H7 (cell line): ENCODE results near the gene PLXNA4. TPM values are rescaled to one million over a fixed set of nuclear protein-coding genes. Genes with fewer than 3 reads are reported as not detected.
A peak's percentile ranks its signal among the peaks of the same experiment; 100 is the strongest.
"Not testable (repeated sequence)": the region's sequence is repeated elsewhere in the genome, so short reads cannot be mapped to it uniquely, and the experiment has no call there.

Experiments
- DNase-seq: peaks from one replicate; pipeline ENCODE4 v3.0.0; 2012
- H3K27me3 ChIP-seq: 2 replicates; pipeline ENCODE4 v1.6.0; 2011; ENCODE audit warnings: mild to moderate bottlenecking, low read length; ENCODE audit not compliant: control insufficient read depth, insufficient read depth
- H3K36me3 ChIP-seq: replicated peaks from 2 replicates; pipeline ENCODE4 v1.5.1; 2011; ENCODE audit warnings: low read length; ENCODE audit not compliant: control insufficient read depth, insufficient read depth
- H3K4me3 ChIP-seq: 2 replicates; pipeline ENCODE4 v1.5.1; 2011; ENCODE audit warnings: low read depth, mild to moderate bottlenecking, control low read depth, low read length, moderate library complexity; ENCODE audit not compliant: insufficient read depth
- total RNA-seq: library from RNA; depleted of rRNA; stranded (reverse); fragments of >200 nt; shearing (Covaris generic); gene quantifications from 2 replicates; pipeline ENCODE4 v1.2.3, GENCODE V29; 2014

Gene PLXNA4
- total RNA-seq, 1 experiment from 2014 or later = 1.0 TPM

DNA sequence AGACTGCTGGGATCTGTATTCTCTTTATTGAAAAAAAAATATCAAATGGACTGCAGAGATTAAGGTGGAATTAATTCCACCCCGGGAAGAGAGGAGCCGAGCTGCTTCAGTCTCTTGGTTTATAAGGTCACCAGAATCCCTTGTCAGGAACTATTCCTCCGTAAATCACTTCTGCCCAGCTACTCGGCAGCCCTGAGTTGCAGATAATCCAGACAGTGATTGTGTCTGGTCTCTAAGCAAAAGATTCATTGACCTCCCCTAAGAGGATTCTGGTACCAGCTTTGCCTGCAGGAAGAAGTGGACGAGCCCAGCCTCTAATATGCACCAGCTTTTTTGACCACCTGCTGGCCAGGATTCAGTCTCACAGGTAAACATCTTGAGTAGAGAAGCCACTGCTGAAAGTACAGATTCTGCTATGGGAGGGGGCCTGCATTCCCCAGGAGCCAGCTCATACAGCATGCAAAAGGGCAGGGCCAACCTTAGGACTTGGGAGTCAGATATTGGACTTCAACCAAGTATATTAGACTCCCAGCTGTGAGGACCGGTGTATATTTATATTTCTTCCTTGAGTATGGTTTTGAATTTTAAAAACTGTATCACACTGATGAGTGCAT, 27.1 kb upstream of the PLXNA4 start:
- no peak overlapping the region for H3K4me3 ChIP-seq
- peaks cover 1% of the 10 kb centered on the region; the same call in 1 of the 2 replicates for H3K27me3 ChIP-seq
- H3K36me3 ChIP-seq = no peaks in the 10 kb centered on the region
- peak; percentile 23 for DNase-seq

DNA sequence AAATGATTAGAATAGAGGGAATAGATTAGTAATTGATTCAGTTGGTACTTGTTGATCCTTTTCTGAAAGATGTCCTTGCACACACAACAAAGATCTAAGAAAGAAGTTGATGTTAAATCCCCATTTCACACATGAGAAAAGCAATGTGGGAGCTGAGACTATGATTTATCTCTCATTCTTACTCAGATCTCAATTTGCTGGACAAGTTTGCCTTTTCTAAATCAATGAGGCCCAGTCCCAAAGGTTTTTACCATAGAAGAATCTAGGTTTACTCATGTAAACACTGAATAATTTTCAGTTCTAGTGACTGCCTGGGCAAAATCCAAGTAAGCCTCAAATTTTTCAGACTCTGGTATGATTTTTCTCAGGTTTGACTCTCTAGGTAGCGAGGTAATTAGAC, 25.5 kb upstream of the PLXNA4 start:
- H3K27me3 ChIP-seq = peaks cover 1% of the 10 kb centered on the region; the same call in 1 of the 2 replicates
- H3K4me3 ChIP-seq = no peak overlapping the region
- no peaks in the 10 kb centered on the region for H3K36me3 ChIP-seq
- DNase-seq = no peak

DNA sequence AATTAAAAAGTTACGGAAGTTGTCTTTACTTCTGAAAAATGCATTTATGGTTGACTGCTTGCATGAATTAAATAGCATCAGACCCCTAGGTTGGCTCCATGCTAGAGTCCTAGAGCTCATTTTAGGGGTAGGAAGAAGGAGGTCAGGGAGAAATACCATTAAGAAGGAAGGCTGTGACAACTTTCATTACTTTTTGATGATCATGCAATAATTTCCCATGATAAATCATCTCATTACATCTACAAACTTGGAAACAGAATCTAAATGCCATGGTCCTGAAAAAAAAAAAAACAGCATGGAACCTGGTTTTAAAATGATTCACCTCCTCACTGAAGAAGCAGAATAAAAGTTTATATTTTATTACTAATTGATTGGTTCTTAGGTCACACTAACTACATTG, 20.3 kb upstream of the PLXNA4 start:
- DNase-seq = no peak
- no peaks in the 10 kb centered on the region for H3K27me3 ChIP-seq
- no peak overlapping the region for H3K4me3 ChIP-seq
- H3K36me3 ChIP-seq = no peaks in the 10 kb centered on the region

DNA sequence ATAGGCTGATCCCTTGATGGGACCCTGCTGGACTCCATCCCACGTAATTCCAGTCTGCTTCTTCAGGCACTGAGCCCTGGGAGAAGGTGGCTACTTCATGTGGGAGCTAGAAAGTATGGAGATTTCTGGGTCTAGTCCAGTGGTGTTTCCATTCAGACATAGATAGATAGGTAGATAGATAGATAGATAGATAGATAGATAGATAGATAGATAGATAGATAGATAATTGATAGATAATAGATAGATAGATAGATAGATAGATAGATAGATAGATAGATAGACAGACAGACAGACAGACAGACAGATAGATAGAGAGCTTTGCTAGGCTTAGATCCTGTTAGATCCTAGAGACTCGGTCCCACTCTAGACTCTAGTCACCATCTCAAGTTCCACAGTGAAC, 18.5 kb upstream of the PLXNA4 start:
- H3K36me3 ChIP-seq, H3K27me3 ChIP-seq, H3K4me3 ChIP-seq, DNase-seq: not testable (repeated sequence)

DNA sequence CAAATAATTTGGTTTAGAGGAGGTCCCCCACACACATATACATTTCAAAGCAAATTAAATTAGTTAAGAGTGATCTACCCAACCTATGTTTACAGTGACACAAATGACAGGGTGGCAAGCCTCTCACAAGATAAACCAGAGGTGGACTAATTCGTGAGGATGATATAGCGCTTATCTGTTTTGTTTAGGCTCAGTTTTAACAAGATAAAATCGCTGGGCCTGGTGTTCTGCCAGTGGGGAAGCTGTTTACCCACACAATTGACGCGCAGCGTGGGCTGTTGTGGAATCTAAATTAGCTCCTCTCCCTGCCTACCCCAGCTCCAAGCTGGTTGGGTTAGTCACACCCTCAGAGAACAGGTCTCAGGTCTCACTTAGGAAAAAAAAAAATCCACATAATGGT, 16.7 kb upstream of the PLXNA4 start:
- H3K27me3 ChIP-seq = no peaks in the 10 kb centered on the region
- DNase-seq = no peak

DNA sequence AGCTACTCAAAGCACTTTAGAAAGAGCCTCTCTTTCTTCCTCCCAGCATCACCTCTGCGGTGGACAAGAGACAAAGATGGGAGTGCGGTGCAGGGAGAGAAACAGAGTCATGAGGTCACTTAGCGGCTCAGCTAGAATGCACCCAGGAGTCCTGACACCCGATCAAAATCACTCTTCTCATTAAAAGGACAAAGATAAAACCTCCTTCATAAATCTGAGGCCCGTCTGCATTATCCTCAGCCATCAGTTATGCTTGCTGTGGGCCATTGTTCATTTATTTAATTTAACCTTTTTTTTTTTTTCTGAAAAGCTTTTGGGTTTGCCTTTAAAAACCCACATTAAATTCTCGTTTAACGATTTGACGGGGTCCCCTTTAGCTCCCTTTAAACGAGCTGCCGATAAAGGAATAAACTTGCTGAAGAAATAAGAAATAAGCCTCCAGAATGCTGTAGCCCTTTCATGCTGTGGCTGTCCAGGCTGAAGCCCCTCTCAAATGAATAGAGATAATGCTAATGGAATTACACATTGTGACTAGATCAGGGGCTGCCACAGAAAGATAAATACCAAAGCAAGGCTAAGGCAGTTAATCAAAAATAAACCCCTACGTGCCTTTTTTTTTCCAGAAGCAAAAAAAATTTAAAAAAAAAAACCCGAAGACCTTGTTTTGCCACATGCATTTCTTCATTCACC, 16.1 kb upstream of the PLXNA4 start:
- H3K36me3 ChIP-seq = no peaks in the 10 kb centered on the region
- no peaks in the 10 kb centered on the region for H3K27me3 ChIP-seq
- no peak for DNase-seq
- no peak overlapping the region for H3K4me3 ChIP-seq

More for the DNA sequence above, 16.7 kb upstream of the PLXNA4 start:
- no peaks in the 10 kb centered on the region for H3K36me3 ChIP-seq
- no peak overlapping the region for H3K4me3 ChIP-seq

DNA sequence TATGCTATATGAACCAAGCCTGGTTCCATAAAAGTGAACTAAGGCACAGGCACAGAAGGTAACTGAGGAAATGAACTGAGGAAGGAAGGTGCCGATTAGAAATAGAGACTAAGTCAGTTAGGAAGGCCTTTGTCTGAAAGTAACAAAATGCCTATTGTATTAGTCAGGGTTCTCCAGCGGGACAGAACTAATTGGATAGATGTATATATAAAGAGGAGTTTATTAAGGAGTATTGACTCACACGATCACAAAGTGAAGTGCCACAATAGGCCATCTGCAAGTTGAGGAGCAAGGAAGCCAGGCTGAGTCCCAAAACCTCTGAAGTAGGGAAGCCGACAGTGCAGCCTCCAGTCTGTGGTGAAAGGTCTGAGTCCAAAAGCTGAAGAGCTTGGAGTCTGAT, 13.9 kb upstream of the PLXNA4 start:
- H3K4me3 ChIP-seq = no peak overlapping the region
- no peak for DNase-seq
- H3K36me3 ChIP-seq = no peaks in the 10 kb centered on the region
- no peaks in the 10 kb centered on the region for H3K27me3 ChIP-seq

DNA sequence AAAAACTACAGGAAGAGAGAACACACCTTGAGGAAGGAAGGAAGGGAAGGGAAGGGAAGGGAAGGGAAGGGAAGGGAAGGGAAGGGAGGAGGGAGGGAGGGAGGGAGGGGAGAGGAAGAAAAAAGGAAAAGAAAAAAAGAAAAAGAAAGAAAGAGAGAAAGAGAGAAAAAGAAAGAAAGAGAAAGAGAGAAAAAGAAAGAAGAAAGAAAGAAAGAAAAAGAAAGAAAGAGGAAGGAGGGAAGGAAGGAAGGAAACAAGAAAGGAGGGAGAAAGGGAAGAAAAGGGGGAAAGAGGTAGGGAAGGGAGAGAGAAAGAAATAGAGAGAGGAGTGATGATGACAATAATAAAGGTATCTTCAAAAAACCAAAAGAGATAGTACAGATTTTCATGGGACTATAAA, 12.3 kb upstream of the PLXNA4 start:
- Histone ChIP-seq H3K27me3 (no peaks in the 10 kb centered on the region; the same call in 1 of the 2 replicates), H3K4me3 (no peak overlapping the region), H3K36me3 (no peaks in the 10 kb centered on the region)
- DNase-seq = no peak

DNA sequence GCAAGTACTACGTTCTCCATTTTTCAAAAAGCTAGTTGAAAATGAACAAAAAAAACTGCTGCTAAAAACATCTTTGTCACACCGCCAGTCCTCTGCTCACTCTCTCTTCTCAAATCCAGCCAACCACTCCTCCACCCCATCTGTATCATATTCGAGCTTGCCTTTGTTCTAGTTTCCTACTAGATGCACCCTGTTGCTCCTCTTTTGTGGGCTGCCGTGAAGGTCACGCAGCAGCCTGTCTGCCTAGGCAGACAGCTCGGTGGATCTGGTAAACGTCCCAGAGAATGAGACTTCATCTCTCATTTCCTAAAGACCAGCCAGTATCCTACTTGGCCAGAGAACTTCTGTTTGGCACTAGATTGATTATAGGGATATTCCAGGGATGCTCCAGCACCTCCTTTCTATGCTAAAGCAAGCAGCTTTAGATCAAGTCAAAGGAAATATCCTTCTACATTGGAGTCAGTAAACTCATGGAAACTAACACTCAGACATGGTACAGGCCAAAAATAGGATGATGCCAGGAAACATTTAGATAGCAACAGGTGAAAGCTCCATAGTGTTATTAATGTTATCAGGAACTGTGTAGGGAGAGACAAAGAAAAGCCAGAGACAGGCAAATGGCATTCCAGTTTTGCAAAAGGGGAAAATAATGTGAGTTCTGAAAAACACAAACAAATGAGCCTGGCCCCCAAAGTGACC, 8.7 kb upstream of the PLXNA4 start:
- no peaks in the 10 kb centered on the region; the same call in 1 of the 2 replicates for H3K27me3 ChIP-seq
- no peaks in the 10 kb centered on the region for H3K36me3 ChIP-seq
- no peak overlapping the region for H3K4me3 ChIP-seq
- DNase-seq = peak; percentile 35

DNA sequence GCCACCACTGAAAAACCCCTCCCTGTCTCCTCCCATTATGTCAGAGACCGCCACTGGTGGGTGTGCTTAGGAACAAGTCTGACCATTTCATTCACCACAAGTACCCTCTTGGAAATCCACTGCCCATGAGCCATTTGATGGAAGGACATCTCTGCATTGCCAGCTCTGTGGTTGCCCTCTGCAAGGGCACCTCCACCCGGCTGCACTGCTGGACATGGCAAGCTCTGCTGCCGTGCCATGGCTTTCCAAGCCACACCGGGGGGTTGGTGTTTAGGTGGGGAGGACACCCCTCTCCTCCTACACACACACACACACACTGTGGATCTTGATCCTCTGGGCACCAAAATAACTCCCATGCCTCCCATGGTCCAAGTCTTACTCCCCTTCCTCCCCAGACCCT, 5.2 kb upstream of the PLXNA4 start:
- peaks cover 21% of the 10 kb centered on the region for H3K27me3 ChIP-seq
- H3K36me3 ChIP-seq = no peaks in the 10 kb centered on the region
- no peak for DNase-seq
- no peak overlapping the region for H3K4me3 ChIP-seq

DNA sequence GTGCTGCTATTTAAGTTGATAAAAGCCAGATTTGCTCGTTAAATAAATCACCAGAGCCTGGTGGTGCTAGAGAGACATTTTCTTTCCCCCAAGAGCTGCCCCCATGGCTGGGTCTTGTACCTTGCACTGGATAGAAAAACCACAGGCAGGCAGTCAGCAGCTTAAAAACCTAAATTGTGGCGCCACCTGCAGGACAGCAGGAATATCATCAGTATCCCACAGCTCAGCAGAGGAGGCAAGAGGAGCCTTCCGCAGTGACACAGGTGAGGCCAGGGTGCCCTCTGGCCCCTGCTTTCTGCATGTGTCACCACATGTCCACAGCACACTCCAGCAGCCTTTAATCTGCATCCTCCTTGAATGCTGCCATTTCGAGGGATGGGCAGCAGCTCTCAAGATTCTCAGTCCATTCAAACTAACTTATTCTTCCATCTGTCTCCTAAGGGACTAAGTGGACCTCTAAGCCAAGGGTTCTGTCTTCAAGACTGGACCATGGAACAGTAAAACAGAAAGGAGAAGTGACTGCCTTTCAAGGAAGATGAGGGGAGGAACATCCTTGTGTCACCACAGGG, 4.5 kb upstream of the PLXNA4 start:
- peak; percentile 82 for DNase-seq
- Histone ChIP-seq H3K4me3 (no peak overlapping the region), H3K36me3 (no peaks in the 10 kb centered on the region), H3K27me3 (peaks cover 28% of the 10 kb centered on the region)

DNA sequence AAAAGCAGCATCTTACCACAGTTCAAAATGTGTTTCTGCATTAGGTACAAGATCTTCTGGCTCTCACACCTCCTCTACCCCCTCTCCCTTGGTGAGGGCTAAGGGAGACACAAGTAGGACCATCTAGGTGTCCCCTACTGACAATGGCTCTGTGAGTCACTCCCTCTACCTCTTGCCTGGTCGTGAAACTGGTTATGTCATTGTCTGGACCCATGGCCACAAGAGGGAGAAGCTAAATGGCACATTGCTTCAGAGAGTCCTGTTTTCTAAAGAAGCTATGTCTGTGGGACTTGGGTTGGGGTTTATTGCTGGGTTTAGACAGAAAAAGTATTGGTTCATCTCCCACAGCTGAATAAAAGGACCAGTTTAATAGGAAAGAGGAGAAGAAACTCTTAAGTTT, 4.0 kb upstream of the PLXNA4 start:
- Histone ChIP-seq H3K4me3 (no peak overlapping the region), H3K36me3 (no peaks in the 10 kb centered on the region), H3K27me3 (peaks cover 33% of the 10 kb centered on the region)
- peak; percentile 36 for DNase-seq

DNA sequence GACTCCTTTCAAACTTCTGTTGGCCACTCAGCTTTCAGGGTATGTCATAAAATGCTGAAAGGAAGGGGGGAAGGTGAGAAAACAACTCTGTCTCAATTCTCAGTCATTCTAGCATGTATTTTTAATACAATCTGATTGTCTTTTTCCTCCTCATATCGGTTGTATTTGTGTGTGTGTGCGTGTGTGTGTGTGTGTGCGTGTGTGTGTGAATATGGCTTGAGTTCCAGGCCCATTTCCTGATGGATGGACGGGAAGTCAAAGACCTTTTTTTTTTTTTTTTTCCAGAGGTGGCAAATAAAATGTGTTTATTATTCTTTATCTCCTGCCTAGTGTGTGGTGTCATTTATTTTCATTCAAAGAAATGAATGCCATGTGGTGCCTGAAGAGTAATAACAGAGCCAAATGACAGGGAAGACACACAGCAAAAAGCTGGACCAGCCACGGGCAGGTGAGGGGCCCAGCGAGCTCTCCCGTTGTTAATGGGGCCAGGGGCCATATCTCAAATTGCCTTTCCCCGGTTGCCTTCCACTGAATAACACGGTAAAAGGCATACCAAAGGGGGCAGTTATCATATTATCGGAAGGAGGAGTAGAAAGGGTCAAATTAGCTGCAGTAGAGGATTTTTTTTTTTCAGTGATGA, 3.1 kb upstream of the PLXNA4 start:
- Histone ChIP-seq H3K36me3 (no peaks in the 10 kb centered on the region), H3K4me3 (no peak overlapping the region), H3K27me3 (peaks cover 42% of the 10 kb centered on the region)
- no peak for DNase-seq

DNA sequence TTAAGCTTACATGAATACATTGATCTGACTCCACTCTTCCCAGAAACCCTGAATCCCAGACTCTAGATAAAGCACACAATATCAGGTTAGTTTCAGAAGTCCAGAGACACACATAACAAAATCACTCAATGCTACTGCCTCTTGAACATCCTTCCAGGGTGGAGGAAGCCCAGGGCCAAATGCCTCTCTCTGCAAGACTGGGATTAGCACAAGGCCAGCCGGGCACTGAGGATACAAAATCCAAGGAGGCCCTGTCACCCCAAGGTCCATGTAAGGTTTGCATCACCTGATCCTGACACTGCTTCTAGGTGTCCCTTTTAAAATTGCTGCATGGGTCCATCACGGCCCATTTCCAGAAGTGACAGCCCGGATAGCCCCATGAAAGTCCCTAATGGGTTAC, 2.6 kb upstream of the PLXNA4 start:
- DNase-seq = no peak
- Histone ChIP-seq H3K27me3 (peaks cover 47% of the 10 kb centered on the region), H3K36me3 (no peaks in the 10 kb centered on the region), H3K4me3 (no peak overlapping the region)
